SW 1271 (cell line): ENCODE results near the gene RGS6.

Source experiments
- DNase-seq, 2 experiments: peaks; one replicate each; lab custom pipeline; 2025; lab: John Stamatoyannopoulos, UW

Gene RGS6

GRCh38 chr14:72404998-72405397 is 472.8 kb downstream of the RGS6 start:
- no peak for DNase-seq

- no peak for DNase-seq
Measured at GRCh38 chr14:72408020-72408419, 475.8 kb downstream of the RGS6 start.

GRCh38 chr14:72409047-72409446 is 476.8 kb downstream of the RGS6 start:
- DNase-seq: no peak

- no peak for DNase-seq
Measured at GRCh38 chr14:72416081-72416849, 484.0 kb downstream of the RGS6 start.

GRCh38 chr14:72416892-72417291 is 484.7 kb downstream of the RGS6 start:
- DNase-seq: no peak

- DNase-seq: no peak
Measured at GRCh38 chr14:72418806-72419205, 486.6 kb downstream of the RGS6 start.

GRCh38 chr14:72419226-72419775 is 487.1 kb downstream of the RGS6 start:
- no peak for DNase-seq

GRCh38 chr14:72420749-72421474 is 488.7 kb downstream of the RGS6 start:
- DNase-seq: peak; percentile 22 to 46

GRCh38 chr14:72423957-72424356 is 491.7 kb downstream of the RGS6 start:
- no peak for DNase-seq

- no peak for DNase-seq
Measured at GRCh38 chr14:72430457-72430856, 498.2 kb downstream of the RGS6 start.

GRCh38 chr14:72432748-72433147 is 500.5 kb downstream of the RGS6 start:
- DNase-seq: no peak

GRCh38 chr14:72433511-72433910 is 501.3 kb downstream of the RGS6 start:
- no peak for DNase-seq

GRCh38 chr14:72434856-72435255 is 502.6 kb downstream of the RGS6 start:
- no peak for DNase-seq

- DNase-seq: no peak
Measured at GRCh38 chr14:72439707-72440106, 507.5 kb downstream of the RGS6 start.

GRCh38 chr14:72443256-72443655 is 511.0 kb downstream of the RGS6 start:
- DNase-seq: no peak

GRCh38 chr14:72443991-72444441 is 511.8 kb downstream of the RGS6 start:
- no peak for DNase-seq

GRCh38 chr14:72444701-72445100 is 512.5 kb downstream of the RGS6 start:
- DNase-seq: no peak

- no peak for DNase-seq
Measured at GRCh38 chr14:72448212-72448611, 516.0 kb downstream of the RGS6 start.

GRCh38 chr14:72450473-72451044 is 518.3 kb downstream of the RGS6 start:
- no peak for DNase-seq

- no peak for DNase-seq
Measured at GRCh38 chr14:72451054-72451972, 519.1 kb downstream of the RGS6 start.

- DNase-seq: no peak
Measured at GRCh38 chr14:72452774-72453173, 520.5 kb downstream of the RGS6 start.
